OCI-LY3 (cell line): Measurements from ENCODE around the gene EHMT1.

Experiments used
- H2AFZ ChIP-seq: fragments of 200-600, 300-600 bp; shearing (Covaris generic); 2 replicates; pipeline ENCODE4 v1.6.0; 2014; ENCODE audit warnings: antibody characterized with exemption, low read depth, low read length
- H3K27ac ChIP-seq: fragments of 200-600, 300-600 bp; sonication (generic); 2 replicates; pipeline ENCODE4 v1.5.1; 2014; ENCODE audit warnings: mild to moderate bottlenecking, low read length, moderate library complexity, mixed read lengths
- H3K27me3 ChIP-seq: fragments of 200-600, 300-600 bp; sonication (generic); 2 replicates; pipeline ENCODE4 v1.6.1; 2014; ENCODE audit warnings: low read depth, low read length, mixed read lengths
- H3K36me3 ChIP-seq: fragments of 200-600, 300-600 bp; sonication (generic); replicated peaks from 2 replicates; pipeline ENCODE3; 2014; ENCODE audit warnings: low read depth, low read length, mixed read lengths
- H3K4me1 ChIP-seq: fragments of 300-600, 200-600 bp; sonication (generic); 2 replicates; pipeline ENCODE4 v1.6.1; 2014; ENCODE audit warnings: low read length, mixed read lengths
- H3K4me2 ChIP-seq: fragments of 200-600, 300-600 bp; sonication (generic); 2 replicates; pipeline ENCODE4 v1.6.1; 2014; ENCODE audit warnings: low read length, mixed read lengths
- H3K4me3 ChIP-seq: fragments of 300-600, 200-600 bp; sonication (generic); 2 replicates; pipeline ENCODE4 v1.5.1; 2014; ENCODE audit warnings: antibody characterized with exemption, mild to moderate bottlenecking, low read length, moderate library complexity
- H3K79me2 ChIP-seq: fragments of 300-600, 200-600 bp; shearing (Covaris generic); 2 replicates; pipeline ENCODE4 v1.6.1; 2014; ENCODE audit warnings: mild to moderate bottlenecking, low read length, mixed read lengths
- H3K9ac ChIP-seq: fragments of 300-600, 200-600 bp; shearing (Covaris generic); 2 replicates; pipeline ENCODE4 v1.6.0; 2014; ENCODE audit warnings: mild to moderate bottlenecking, low read length, moderate library complexity
- H3K9me3 ChIP-seq: fragments of 200-600, 300-600 bp; shearing (Covaris generic); 2 replicates; pipeline ENCODE4 v1.6.1; 2014; ENCODE audit warnings: low read length, mixed read lengths; ENCODE audit not compliant: insufficient read depth
- H4K20me1 ChIP-seq: fragments of 200-600, 300-600 bp; sonication (generic); 2 replicates; pipeline ENCODE4 v1.6.1; 2016; ENCODE audit warnings: low read length, mixed read lengths; ENCODE audit not compliant: insufficient read depth
- CTCF ChIP-seq: fragments of 200-600, 300-600 bp; sonication (generic); IDR thresholded peaks from 2 replicates; pipeline ENCODE4 v1.5.1; 2014; ENCODE audit warnings: antibody characterized with exemption, low read length, low read depth
- EZH2phosphoT487 ChIP-seq: fragments of 200-600 bp; shearing (Covaris generic); IDR thresholded peaks from 2 replicates; pipeline ENCODE4 v1.6.1; 2018; ENCODE audit warnings: antibody characterized with exemption, mixed run types, low read depth

Gene EHMT1

GRCh38 chr9:137788561-137789294, 169.9 kb downstream of the EHMT1 start:
- Histone ChIP-seq H3K4me2 (no peak overlapping the region), H3K4me3 (no peak overlapping the region), H3K36me3 (peaks cover 90% of the 10 kb centered on the region), H3K27ac (no peak overlapping the region), H3K9me3 (no peaks in the 10 kb centered on the region), H3K9ac (no peak overlapping the region), H3K79me2 (peaks cover 10% of the 10 kb centered on the region; the same call in 1 of the 2 replicates), H2AFZ (no peak overlapping the region), H3K27me3 (no peaks in the 10 kb centered on the region), H3K4me1 (no peaks in the 10 kb centered on the region), H4K20me1 (0 out of 2 replicates have a peak, but pooled peaks cover 3% of the 10 kb centered on the region)
- TF ChIP-seq CTCF (no peak), EZH2phosphoT487 (no peak)

GRCh38 chr9:137789295-137789895, 170.6 kb downstream of the EHMT1 start:
- H3K4me3 ChIP-seq, result no peak overlapping the region
- no peaks in the 10 kb centered on the region for H3K27me3 ChIP-seq
- peaks cover 88% of the 10 kb centered on the region for H3K36me3 ChIP-seq
- H3K9ac ChIP-seq, result no peak overlapping the region
- no peak overlapping the region for H2AFZ ChIP-seq
- H3K27ac ChIP-seq, result no peak overlapping the region
- no peaks in the 10 kb centered on the region for H3K4me1 ChIP-seq
- no peaks in the 10 kb centered on the region for H3K9me3 ChIP-seq
- no peak overlapping the region for H3K4me2 ChIP-seq
- H3K79me2 ChIP-seq, result peaks cover 6% of the 10 kb centered on the region; the same call in 1 of the 2 replicates
- H4K20me1 ChIP-seq, result 0 out of 2 replicates have a peak, but pooled peaks cover 3% of the 10 kb centered on the region
- TF ChIP-seq EZH2phosphoT487 (no peak), CTCF (no peak)

- H3K4me2 ChIP-seq, result no peak overlapping the region
- no peak overlapping the region for H2AFZ ChIP-seq
- no peaks in the 10 kb centered on the region for H3K9me3 ChIP-seq
- H3K27me3 ChIP-seq, result no peaks in the 10 kb centered on the region
- peaks cover 85% of the 10 kb centered on the region for H3K36me3 ChIP-seq
- TF ChIP-seq EZH2phosphoT487, result no peak
- TF ChIP-seq CTCF, result no peak
- H4K20me1 ChIP-seq, result no peaks in the 10 kb centered on the region
- H3K27ac ChIP-seq, result no peak overlapping the region
- no peak overlapping the region for H3K9ac ChIP-seq
- no peaks in the 10 kb centered on the region; the same call in 1 of the 2 replicates for H3K79me2 ChIP-seq
- no peak overlapping the region for H3K4me3 ChIP-seq
- H3K4me1 ChIP-seq, result no peaks in the 10 kb centered on the region
These were observed 173.1 kb downstream of the EHMT1 start for GRCh38 chr9:137791947-137792346.

- Histone ChIP-seq H3K9ac (no peak overlapping the region), H2AFZ (no peak overlapping the region), H3K4me3 (no peak overlapping the region), H3K79me2 (no peaks in the 10 kb centered on the region), H3K27ac (no peak overlapping the region), H3K9me3 (no peaks in the 10 kb centered on the region), H3K4me1 (no peaks in the 10 kb centered on the region), H3K36me3 (peaks cover 82% of the 10 kb centered on the region), H3K27me3 (no peaks in the 10 kb centered on the region), H3K4me2 (no peak overlapping the region), H4K20me1 (no peaks in the 10 kb centered on the region)
- TF ChIP-seq EZH2phosphoT487 (no peak), CTCF (no peak)
These were observed 174.5 kb downstream of the EHMT1 start for GRCh38 chr9:137793196-137793841.
